Activated T-cell treated with anti-CD3 and anti-CD28 coated beads, Interleukin-2, amount 50 U/mL, for 72 hours (primary cell): ENCODE measurements around the gene WFDC1. TPM values are rescaled to one million over a fixed set of nuclear protein-coding genes. Genes with fewer than 3 reads are reported as not detected.

ENCODE experiments used
- ATAC-seq, 2 donors: fragments of 150-1000 bp; cut with Tn5 transposase; replicated peaks in 1 of 2; 2 replicates each; pipeline ENCODE4 v1.10.0; 2021; ENCODE audit warnings: moderate library complexity in 2 of 2, mild to moderate bottlenecking in 1 of 2
- DNase-seq, 2 donors: peaks; one replicate each; pipeline ENCODE4 v3.0.0; 2021 to 2022; ENCODE audit warnings: mixed read lengths in 1 of 2
- H3K27ac Mint-ChIP-seq: one replicate; pipeline ENCODE4 v1.8.0; 2022; ENCODE audit warnings: mild to moderate bottlenecking, moderate library complexity, mixed read lengths
- H3K27me3 Mint-ChIP-seq: one replicate; pipeline ENCODE4 v1.8.0; 2022; ENCODE audit warnings: low read depth, mixed read lengths
- H3K36me3 Mint-ChIP-seq, 2 donors: one replicate each; pipeline ENCODE4 v1.8.0; 2022; ENCODE audit warnings: mixed read lengths in 2 of 2, mild to moderate bottlenecking in 1 of 2; ENCODE audit not compliant: insufficient read depth in 2 of 2
- H3K4me1 Mint-ChIP-seq: one replicate; pipeline ENCODE4 v1.8.0; 2022; ENCODE audit warnings: low read depth, mixed read lengths
- H3K4me3 Mint-ChIP-seq, 2 donors: one replicate each; pipeline ENCODE4 v1.8.0; 2022; ENCODE audit warnings: mild to moderate bottlenecking in 2 of 2, mixed read lengths in 2 of 2, moderate library complexity in 2 of 2
- H3K9me3 Mint-ChIP-seq, 2 donors: one replicate each; pipeline ENCODE4 v1.8.0; 2022; ENCODE audit warnings: mixed read lengths in 2 of 2
- total RNA-seq, 2 donors: library from RNA; stranded (reverse); gene quantifications; one replicate each; pipeline ENCODE4 v1.2.3, GENCODE V29; 2022

WFDC1 gene
- total RNA-seq, 2 donors from 2014 or later, result not detected

DNA sequence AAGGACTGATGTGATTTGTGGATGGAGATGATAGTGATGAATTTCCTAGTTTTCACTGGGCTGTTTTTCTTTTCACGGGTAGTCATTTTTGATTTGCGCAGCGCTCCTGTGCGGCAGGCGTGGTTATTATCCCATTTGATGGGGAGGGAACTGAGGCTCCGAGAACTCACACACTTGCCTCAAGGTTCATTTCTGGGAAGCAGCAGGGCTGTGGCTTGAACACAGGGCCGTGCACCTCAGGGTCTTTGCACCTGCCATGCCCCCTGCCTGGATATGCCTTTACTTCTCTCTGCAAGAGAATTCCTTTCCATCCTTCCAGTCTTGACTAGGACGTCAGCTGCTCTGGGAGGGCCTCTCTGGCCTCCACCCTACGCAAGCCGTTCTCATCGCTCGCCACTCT is 16.3 kb upstream of the WFDC1 start:
- Mint-ChIP-seq H3K27ac (no peak overlapping the region), H3K9me3 (no peaks in the 10 kb centered on the region), H3K4me3 (no peak overlapping the region), H3K36me3 (no peaks in the 10 kb centered on the region), H3K27me3 (peaks cover 5% of the 10 kb centered on the region), H3K4me1 (no peaks in the 10 kb centered on the region)
- DNase-seq, result no peak
- no peak for ATAC-seq

DNA sequence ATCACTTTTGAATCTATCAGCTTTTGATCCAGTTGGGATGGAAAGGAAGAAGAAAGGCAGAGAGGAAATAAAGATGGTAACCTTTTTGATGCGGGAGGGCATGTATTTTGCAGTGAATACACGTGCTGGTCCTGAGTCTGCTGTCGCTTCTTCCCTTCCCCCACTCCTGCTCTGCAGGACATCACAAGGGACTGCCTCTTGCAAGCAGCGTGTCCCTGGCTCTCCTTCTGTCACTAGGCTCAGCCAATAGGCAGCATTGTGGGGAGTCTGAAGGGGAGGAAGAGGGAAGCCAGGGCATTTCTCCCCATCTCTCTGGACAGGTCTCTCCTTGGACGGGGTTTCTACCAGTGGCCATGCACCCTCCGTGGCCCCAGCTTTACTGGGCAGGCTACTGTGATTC is 15.7 kb upstream of the WFDC1 start:
- ATAC-seq (no peak), DNase-seq (no peak)
- H3K36me3 Mint-ChIP-seq, result no peaks in the 10 kb centered on the region
- no peak overlapping the region for H3K4me3 Mint-ChIP-seq
- H3K4me1 Mint-ChIP-seq, result no peaks in the 10 kb centered on the region
- H3K27ac Mint-ChIP-seq, result no peak overlapping the region
- peaks cover 8% of the 10 kb centered on the region for H3K27me3 Mint-ChIP-seq
- no peaks in the 10 kb centered on the region for H3K9me3 Mint-ChIP-seq

DNA sequence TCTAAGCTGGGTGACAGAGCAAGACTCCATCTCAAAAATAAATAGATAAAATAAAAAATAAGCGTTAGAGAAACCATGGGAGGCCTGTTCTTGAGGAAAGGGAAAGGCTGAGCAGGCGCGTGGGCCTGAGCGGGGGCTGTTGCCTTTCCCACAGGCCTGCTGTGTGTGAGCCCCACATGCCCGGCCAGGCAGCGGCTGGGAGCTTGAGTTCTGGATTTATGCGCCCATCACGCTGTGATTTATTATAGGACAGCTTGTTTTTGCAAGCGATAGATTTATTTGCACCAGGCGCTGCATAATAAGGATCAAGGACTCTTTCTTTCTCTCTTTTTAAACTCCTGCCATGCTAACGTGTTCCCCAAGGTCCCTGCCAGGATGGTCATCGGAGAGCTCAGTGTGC is 14.8 kb upstream of the WFDC1 start:
- H3K4me3 Mint-ChIP-seq, result no peak overlapping the region
- H3K27me3 Mint-ChIP-seq, result peaks cover 8% of the 10 kb centered on the region
- ATAC-seq (no peak), DNase-seq (no peak)
- H3K9me3 Mint-ChIP-seq, result no peaks in the 10 kb centered on the region
- H3K36me3 Mint-ChIP-seq, result no peaks in the 10 kb centered on the region
- H3K27ac Mint-ChIP-seq, result no peak overlapping the region
- H3K4me1 Mint-ChIP-seq, result no peaks in the 10 kb centered on the region

DNA sequence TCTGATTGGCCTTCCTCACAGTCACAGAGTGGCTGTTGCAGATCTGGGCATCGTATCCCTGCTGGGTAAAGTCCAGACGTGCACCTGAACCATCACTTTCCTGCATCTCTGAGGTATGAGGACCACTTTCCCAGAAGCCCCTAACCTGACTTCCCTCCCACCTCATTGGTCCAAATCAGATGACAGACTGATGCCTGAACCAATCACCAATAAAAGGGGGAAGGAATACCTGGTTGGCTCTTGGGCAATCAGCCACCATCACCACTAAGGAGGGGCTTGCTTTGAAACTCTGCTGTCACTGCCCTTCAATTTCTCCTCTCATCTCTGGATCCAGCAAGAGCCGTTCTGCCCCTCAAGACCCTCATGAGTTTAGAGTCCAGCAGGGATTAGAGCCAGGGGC is 13.6 kb upstream of the WFDC1 start:
- Mint-ChIP-seq H3K27me3 (peaks cover 8% of the 10 kb centered on the region), H3K27ac (no peak overlapping the region), H3K4me3 (no peak overlapping the region), H3K9me3 (no peaks in the 10 kb centered on the region), H3K4me1 (no peaks in the 10 kb centered on the region), H3K36me3 (no peaks in the 10 kb centered on the region)
- DNase-seq (no peak), ATAC-seq (no peak)

DNA sequence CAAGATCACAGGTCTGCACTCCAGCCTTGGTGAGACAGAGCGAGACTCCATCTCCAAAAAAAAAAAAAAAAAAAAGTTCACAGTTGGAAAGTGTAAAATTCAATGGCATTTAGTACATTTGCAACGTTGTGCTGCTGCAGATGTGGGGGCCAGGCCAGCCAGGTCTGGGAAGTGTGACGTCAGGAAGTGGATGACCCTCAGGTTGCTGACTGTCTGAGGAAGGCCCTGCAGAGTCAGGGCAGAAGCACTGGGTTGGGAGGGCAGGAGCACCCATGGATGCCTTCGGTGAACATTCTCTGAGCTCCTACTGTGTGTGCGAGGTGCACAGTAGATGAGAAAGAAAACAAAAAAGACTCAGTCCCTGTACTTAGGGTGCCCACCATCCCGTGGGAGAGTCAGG is 12.1 kb upstream of the WFDC1 start:
- no peaks in the 10 kb centered on the region for H3K4me1 Mint-ChIP-seq
- no peak overlapping the region for H3K4me3 Mint-ChIP-seq
- ATAC-seq (no peak), DNase-seq (no peak)
- H3K27me3 Mint-ChIP-seq, result peaks cover 8% of the 10 kb centered on the region
- H3K27ac Mint-ChIP-seq, result no peak overlapping the region
- no peaks in the 10 kb centered on the region for H3K9me3 Mint-ChIP-seq
- H3K36me3 Mint-ChIP-seq, result no peaks in the 10 kb centered on the region

DNA sequence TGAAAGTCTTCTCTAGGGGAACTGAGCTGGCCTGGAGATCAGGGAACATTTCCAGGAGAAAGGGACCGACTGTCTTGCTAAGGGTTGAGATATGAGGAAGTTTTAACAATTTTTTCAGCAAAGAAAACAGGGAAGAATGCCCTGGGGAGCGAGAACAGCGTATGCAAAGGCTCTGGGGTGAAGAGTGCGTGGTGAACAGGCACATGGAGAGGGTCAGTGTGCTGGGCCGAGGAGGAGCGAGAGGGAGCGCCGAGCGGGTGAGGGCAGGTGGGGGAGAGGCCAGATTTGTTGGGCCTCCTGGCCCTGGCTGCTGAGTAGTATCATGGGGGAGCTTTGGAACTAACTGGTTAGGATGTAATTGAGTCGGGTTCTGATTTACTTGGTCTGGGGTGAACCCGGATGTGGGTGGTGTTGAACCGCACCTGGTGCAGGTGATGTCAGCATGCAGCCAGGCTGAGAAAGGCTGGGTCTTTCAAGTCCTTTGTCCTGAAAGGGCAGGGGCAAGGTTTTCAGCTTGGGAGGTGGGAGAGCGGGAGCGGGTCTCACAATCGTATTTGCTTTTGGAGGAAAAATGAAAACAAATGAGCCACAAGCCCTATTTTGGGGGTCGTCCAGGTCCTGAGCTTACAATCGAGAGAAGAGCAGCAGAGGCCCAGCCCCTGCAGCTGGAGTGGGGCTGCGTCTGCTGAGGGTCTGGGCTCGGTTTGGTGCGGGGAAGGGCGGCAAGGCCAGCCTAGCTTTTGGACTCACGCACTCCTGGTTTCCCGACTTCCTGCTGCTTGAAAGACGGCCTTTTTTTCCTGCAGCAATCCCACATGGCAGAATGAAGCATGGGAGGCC is 11.1 kb upstream of the WFDC1 start:
- Mint-ChIP-seq H3K27me3 (peaks cover 13% of the 10 kb centered on the region), H3K4me1 (no peaks in the 10 kb centered on the region), H3K4me3 (no peak overlapping the region), H3K9me3 (no peaks in the 10 kb centered on the region), H3K36me3 (no peaks in the 10 kb centered on the region), H3K27ac (no peak overlapping the region)
- no peak for DNase-seq
- ATAC-seq, result no peak

DNA sequence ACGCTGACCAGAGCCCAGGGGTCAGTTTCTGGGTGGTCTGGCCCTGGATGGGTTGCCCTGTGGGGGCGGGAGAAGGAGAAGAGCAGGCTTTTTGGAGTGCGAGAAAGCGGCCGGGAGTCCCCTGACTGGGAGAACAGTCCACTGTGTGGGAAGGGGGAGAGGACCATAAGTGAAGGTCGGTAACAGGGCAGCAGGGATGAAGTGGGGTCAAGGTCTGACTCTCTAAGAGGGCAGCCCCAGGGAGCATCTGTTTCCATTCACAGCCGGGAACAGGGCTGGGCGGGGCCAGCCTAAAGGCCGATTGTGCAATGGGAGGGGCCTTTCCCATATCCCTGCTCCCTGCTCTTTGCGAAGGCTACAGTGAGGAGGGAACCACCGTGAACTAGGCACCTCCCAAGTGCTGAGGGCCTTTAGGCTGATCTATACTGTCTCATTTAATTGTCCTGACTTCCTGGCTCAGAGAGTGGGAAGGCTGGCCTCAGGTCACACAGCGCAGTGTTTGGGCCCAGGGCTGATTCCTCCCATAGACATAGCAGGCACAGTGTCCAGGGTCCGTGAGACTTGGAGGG is 10.4 kb upstream of the WFDC1 start:
- Mint-ChIP-seq H3K36me3 (no peaks in the 10 kb centered on the region), H3K9me3 (no peaks in the 10 kb centered on the region), H3K4me3 (no peak overlapping the region), H3K27me3 (peaks cover 17% of the 10 kb centered on the region), H3K27ac (no peak overlapping the region), H3K4me1 (no peaks in the 10 kb centered on the region)
- ATAC-seq (no peak), DNase-seq (no peak)

DNA sequence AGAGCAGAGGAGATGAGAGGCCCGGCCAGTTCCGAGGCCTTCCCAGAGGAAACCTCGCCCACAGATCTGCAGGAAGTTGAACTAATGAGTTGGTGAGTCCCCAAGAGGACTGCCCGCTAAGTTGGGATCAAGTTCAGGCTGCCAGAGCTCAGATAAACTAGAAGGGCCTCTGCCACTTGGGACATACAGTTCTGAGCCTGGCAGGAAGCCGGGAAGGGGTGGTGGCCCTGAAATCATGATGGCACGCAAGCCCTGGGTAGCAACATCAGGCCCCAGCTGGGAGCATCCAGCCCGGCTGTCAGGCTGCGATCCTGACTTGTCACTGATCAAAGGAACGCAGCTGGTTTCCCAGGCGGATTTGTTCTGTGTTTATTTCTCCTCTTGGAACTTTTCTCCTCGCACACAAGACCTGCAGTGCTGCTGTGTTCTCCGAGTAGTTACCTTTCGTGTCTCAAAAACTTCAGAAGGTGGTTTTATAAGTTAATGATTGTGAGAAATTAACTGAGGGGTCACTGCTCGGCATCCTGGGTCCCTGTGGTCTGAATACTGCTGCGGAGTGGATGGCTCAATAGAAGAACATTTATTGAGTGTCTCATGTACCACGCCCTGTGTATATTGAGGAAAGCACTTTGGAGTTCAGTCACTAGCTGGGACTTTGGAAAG is 8.0 kb upstream of the WFDC1 start:
- no peak for DNase-seq
- Mint-ChIP-seq H3K4me3 (no peak overlapping the region), H3K9me3 (no peaks in the 10 kb centered on the region), H3K27me3 (peaks cover 28% of the 10 kb centered on the region), H3K36me3 (no peaks in the 10 kb centered on the region), H3K27ac (no peak overlapping the region), H3K4me1 (peaks cover 4% of the 10 kb centered on the region)
- no peak for ATAC-seq

DNA sequence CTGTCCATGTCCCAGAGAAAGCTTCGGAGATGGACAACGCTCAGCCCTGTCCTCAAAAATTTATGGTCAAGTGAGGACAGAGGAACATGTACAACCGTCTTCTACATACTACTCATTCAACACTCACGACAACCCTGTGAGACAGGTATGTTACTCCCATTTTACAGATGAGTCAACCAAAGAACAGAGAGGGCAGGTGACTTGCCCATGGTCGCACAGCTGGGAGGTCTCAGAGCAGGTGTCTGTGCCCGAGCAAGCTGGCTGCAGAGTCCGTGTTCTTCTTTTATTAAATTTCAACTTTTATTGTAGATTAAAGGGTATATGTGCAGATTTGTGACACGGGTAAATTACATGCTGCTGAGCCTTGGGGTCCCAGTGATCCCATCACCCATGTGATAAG is 5.8 kb upstream of the WFDC1 start:
- no peak overlapping the region for H3K27ac Mint-ChIP-seq
- ATAC-seq (no peak), DNase-seq (no peak)
- H3K27me3 Mint-ChIP-seq, result peaks cover 33% of the 10 kb centered on the region
- H3K36me3 Mint-ChIP-seq, result no peaks in the 10 kb centered on the region
- no peaks in the 10 kb centered on the region for H3K9me3 Mint-ChIP-seq
- peaks cover 7% of the 10 kb centered on the region for H3K4me1 Mint-ChIP-seq
- no peak overlapping the region for H3K4me3 Mint-ChIP-seq

DNA sequence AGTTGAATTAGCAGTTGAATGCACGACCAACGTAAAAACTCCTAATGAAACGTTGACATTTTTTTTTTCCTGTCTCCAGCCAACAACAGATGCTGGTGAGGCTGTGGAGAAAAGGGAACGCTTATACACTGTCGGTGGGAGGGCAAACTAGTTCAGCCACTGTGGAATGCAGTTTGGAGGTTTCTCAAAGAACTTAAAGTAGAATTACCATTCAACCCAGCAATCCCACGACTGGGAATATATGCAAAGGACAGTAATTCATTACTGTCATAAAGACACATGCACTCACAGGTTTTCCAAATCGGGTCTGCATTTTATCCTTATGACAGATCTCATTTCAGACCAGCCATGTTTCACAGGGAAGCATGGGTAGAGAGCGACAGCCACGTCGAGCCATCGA is 3.5 kb upstream of the WFDC1 start:
- no peak overlapping the region for H3K27ac Mint-ChIP-seq
- peaks cover 53% of the 10 kb centered on the region for H3K27me3 Mint-ChIP-seq
- no peak overlapping the region for H3K4me3 Mint-ChIP-seq
- no peak for ATAC-seq
- H3K9me3 Mint-ChIP-seq, result no peaks in the 10 kb centered on the region
- H3K4me1 Mint-ChIP-seq, result peaks cover 7% of the 10 kb centered on the region
- DNase-seq, result no peak
- H3K36me3 Mint-ChIP-seq, result no peaks in the 10 kb centered on the region

DNA sequence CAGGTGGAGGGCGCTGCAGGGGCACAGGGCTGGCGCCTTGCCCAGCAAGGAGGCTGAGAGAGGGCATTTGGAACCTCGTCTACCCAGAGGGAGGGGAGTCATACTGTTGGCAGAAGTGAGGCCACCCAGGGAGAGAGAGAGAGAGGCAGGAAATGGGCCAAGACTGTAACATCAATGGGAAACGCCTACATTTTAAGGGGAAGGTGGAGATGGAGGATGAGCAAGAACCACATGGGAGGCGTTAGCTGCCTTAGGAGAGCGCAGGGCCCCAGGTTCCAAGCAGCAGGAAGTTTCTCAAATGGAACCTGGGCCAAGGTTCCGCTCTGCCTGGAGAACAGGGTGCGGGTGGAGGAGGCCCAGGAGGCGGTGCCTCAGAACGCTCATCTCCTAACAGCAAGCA is 2.7 kb upstream of the WFDC1 start:
- H3K27me3 Mint-ChIP-seq, result peaks cover 61% of the 10 kb centered on the region
- H3K9me3 Mint-ChIP-seq, result no peaks in the 10 kb centered on the region
- no peaks in the 10 kb centered on the region for H3K36me3 Mint-ChIP-seq
- ATAC-seq (no peak), DNase-seq (no peak)
- peaks cover 7% of the 10 kb centered on the region for H3K4me1 Mint-ChIP-seq
- H3K4me3 Mint-ChIP-seq, result no peak overlapping the region
- no peak overlapping the region for H3K27ac Mint-ChIP-seq

DNA sequence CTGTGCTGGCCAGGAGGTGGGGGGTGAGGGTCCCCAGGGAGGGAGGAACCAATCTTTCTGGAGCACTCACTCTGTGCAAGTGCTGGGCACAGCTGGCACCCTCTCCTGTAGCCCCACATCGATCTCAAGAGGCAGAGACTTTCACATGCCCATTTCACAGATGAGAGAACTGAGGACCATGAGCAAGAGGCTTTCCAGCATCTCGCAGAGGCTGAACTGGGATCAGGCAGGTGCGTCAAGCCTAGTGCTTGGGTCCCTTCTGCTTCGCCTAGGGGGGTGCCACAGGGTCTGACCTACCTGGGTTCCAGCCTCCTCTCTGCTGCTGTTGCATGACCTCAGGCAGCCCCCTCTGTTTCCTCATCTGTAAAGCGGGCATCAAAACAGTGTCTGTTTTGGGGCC is 1.3 kb upstream of the WFDC1 start:
- H3K9me3 Mint-ChIP-seq, result no peaks in the 10 kb centered on the region
- no peak overlapping the region for H3K27ac Mint-ChIP-seq
- H3K27me3 Mint-ChIP-seq, result peaks cover 57% of the 10 kb centered on the region
- no peak overlapping the region for H3K4me3 Mint-ChIP-seq
- DNase-seq (no peak), ATAC-seq (no peak)
- no peaks in the 10 kb centered on the region for H3K36me3 Mint-ChIP-seq
- peaks cover 7% of the 10 kb centered on the region for H3K4me1 Mint-ChIP-seq

DNA sequence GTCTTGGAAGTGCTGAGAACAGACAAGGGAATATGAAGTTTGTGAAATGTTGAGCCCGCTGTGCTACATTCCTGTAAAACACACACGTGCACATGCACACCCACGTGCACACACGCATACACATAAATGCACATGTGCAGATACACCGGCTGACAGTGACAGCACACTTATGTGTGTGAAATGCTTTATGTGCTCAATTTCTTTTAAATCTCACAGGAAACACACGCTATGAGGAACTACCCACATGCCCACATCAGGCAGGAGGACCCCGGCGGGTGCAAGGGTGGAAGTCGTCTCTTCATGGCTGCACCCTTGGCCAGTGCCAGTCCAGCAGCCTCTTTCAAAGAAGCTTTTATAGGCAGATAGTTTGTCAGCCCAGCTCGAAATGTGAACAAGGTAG is 561 bp upstream of the WFDC1 start:
- ATAC-seq, result no peak

More for the DNA sequence above, 561 bp upstream of the WFDC1 start:
- Mint-ChIP-seq H3K9me3 (no peaks in the 10 kb centered on the region), H3K36me3 (no peaks in the 10 kb centered on the region), H3K4me3 (peak overlapping the region in 1 of 2 donors; percentile 13), H3K27ac (no peak overlapping the region), H3K27me3 (peaks cover 52% of the 10 kb centered on the region), H3K4me1 (peaks cover 7% of the 10 kb centered on the region)
- DNase-seq, result no peak
